Umbilical cord (tissue), 2 donors: ENCODE results near the gene CTSA. TPM values are rescaled to one million over a fixed set of nuclear protein-coding genes. Genes with fewer than 3 reads are reported as not detected.
"Not testable (repeated sequence)": the region's sequence is repeated elsewhere in the genome, so short reads cannot be mapped to it uniquely, and the experiment has no call there.

Experiments used
- DNase-seq: peaks from one replicate; pipeline ENCODE4 v3.0.0-alpha.2; 2015; ENCODE audit warnings: low spot score
- total RNA-seq: library from RNA; depleted of rRNA; stranded (reverse); fragments of >200 nt; gene quantifications from one replicate; pipeline ENCODE4 v1.2.3, GENCODE V29; 2014; ENCODE audit warnings: low replicate concordance; ENCODE audit not compliant: insufficient read depth

CTSA gene
- total RNA-seq, 1 donor from 2014 or later, result 16.4 TPM

- peak; percentile 69 for DNase-seq
Measured at GRCh38 chr20:45917790-45918141, 26.6 kb downstream of the CTSA start.

- peak; percentile 68 for DNase-seq
Measured at GRCh38 chr20:45918182-45918737, 27.1 kb downstream of the CTSA start.

- peak; percentile 40 for DNase-seq
Measured at GRCh38 chr20:45918779-45919537, 27.8 kb downstream of the CTSA start.

- peak; percentile 69 for DNase-seq
Measured at GRCh38 chr20:45919542-45920399, 28.6 kb downstream of the CTSA start.

GRCh38 chr20:45920462-45921336, 29.6 kb downstream of the CTSA start:
- peak; percentile 29 for DNase-seq

- DNase-seq, result no peak
Measured at GRCh38 chr20:45921337-45922189, 30.4 kb downstream of the CTSA start.

GRCh38 chr20:45924391-45925261, 33.5 kb downstream of the CTSA start:
- DNase-seq, result peak; percentile 94

GRCh38 chr20:45925821-45926506, 34.8 kb downstream of the CTSA start:
- DNase-seq, result no peak

GRCh38 chr20:45926731-45927070, 35.6 kb downstream of the CTSA start:
- DNase-seq, result no peak

- no peak for DNase-seq
Measured at GRCh38 chr20:45927071-45927878, 36.1 kb downstream of the CTSA start.

GRCh38 chr20:45931680-45932079, 40.5 kb downstream of the CTSA start:
- not testable (repeated sequence) for DNase-seq

- DNase-seq, result peak; percentile 74
Measured at GRCh38 chr20:45933266-45934045, 42.3 kb downstream of the CTSA start.

GRCh38 chr20:45934046-45934585, 43.0 kb downstream of the CTSA start:
- DNase-seq, result peak; percentile 82

GRCh38 chr20:45934586-45935415, 43.7 kb downstream of the CTSA start, which contains the start of gene PCIF1:
PCIF1 (plus strand) TSS chr20:45934683; CDS start chr20:45939000, 4,317 bp downstream.
- peak; percentile 99 for DNase-seq

- DNase-seq, result no peak
Measured at GRCh38 chr20:45935416-45936046, 44.4 kb downstream of the CTSA start.

- DNase-seq, result no peak
Measured at GRCh38 chr20:45937765-45938164, 46.6 kb downstream of the CTSA start.
